HEK293T (cell line): ENCODE results near the gene SC5D.

Experiments used
- ARNT ChIP-seq: fragments of 450-650 bp; IDR thresholded peaks from 2 replicates; pipeline ENCODE4 v1.6.1; 2017; ENCODE audit warnings: mild to moderate bottlenecking
- BHLHE40 ChIP-seq: fragments of 450-650 bp; IDR thresholded peaks from 2 replicates; pipeline ENCODE4 v1.6.1; 2016; ENCODE audit warnings: mild to moderate bottlenecking, moderate library complexity, borderline replicate concordance
- ELF4 ChIP-seq: fragments of 450-650 bp; IDR thresholded peaks from 2 replicates; pipeline ENCODE4 v1.6.1; 2017; ENCODE audit warnings: antibody characterized with exemption
- FOXK2 ChIP-seq: fragments of 450-650 bp; IDR thresholded peaks from 2 replicates; pipeline ENCODE4 v1.6.1; 2016; ENCODE audit warnings: mild to moderate bottlenecking
- FOXM1 ChIP-seq: fragments of 450-650 bp; IDR thresholded peaks from 2 replicates; pipeline ENCODE4 v1.6.1; 2017; ENCODE audit warnings: mild to moderate bottlenecking, borderline replicate concordance
- HDGF ChIP-seq: fragments of 450-650 bp; IDR thresholded peaks from 2 replicates; pipeline ENCODE4 v1.6.1; 2017; ENCODE audit warnings: antibody characterized with exemption, borderline replicate concordance
- LEF1 ChIP-seq: fragments of 450-650 bp; IDR thresholded peaks from 2 replicates; pipeline ENCODE4 v1.6.1; 2017; ENCODE audit warnings: mild to moderate bottlenecking, borderline replicate concordance
- NFRKB ChIP-seq: fragments of 450-650 bp; IDR thresholded peaks from 2 replicates; pipeline ENCODE4 v1.6.1; 2016; ENCODE audit warnings: mild to moderate bottlenecking, moderate library complexity
- SP1 ChIP-seq: fragments of 450-650 bp; IDR thresholded peaks from 2 replicates; pipeline ENCODE4 v1.6.1; 2017
- SUZ12 ChIP-seq: fragments of 450-650 bp; IDR thresholded peaks from 2 replicates; pipeline ENCODE4 v1.6.1; 2016; ENCODE audit warnings: mild to moderate bottlenecking
- TARDBP ChIP-seq: fragments of 450-650 bp; IDR thresholded peaks from 2 replicates; pipeline ENCODE4 v1.6.1; 2016
- ZNF384 ChIP-seq: fragments of 450-650 bp; IDR thresholded peaks from 2 replicates; pipeline ENCODE4 v1.6.1; 2016

DNA sequence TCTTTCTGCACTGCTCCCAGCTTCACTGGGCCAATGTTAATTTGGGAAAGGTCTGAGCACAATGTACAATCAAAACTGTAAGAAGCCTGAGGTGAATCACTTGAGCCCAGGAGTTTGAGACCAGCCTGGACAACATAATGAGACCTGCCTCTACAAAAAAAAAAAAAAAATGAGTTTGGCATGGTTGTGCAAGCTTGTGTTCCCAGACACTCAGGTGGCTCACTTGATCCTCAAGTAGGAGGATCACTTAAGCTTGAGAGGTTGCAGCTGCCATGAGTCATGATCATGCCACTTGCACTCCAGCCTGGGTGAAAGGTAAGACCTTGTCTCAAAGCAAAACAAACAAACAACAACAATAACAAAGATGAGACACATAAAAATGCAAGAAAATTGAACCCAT, 38.6 kb upstream of the SC5D start:
- TF ChIP-seq ARNT (no peak), SP1 (no peak), SUZ12 (no peak), BHLHE40 (no peak), ZNF384 (no peak), FOXK2 (no peak), LEF1 (no peak), FOXM1 (no peak), TARDBP (no peak), ELF4 (no peak), HDGF (no peak), NFRKB (no peak)
